DOHH2 (cell line): Measurements from ENCODE around the gene NR2F1.

ENCODE experiments used
- H3F3A ChIP-seq: fragments of 200-600 bp; sonication (generic), shearing (Covaris generic); 2 replicates; pipeline ENCODE4 v1.6.0; 2016; ENCODE audit warnings: antibody characterized with exemption, mild to moderate bottlenecking; ENCODE audit not compliant: control insufficient read depth, insufficient read depth
- H3K27ac ChIP-seq: fragments of 200-600 bp; sonication (generic); 2 replicates; pipeline ENCODE4 v1.5.1; 2014; ENCODE audit warnings: low read depth, mild to moderate bottlenecking, low read length, moderate library complexity
- H3K27me3 ChIP-seq: fragments of 200-600 bp; sonication (generic); 2 replicates; pipeline ENCODE4 v1.6.1; 2014; ENCODE audit warnings: mild to moderate bottlenecking, low read length, mixed read lengths; ENCODE audit not compliant: control insufficient read depth
- H3K36me3 ChIP-seq: fragments of 200-600 bp; sonication (generic); 2 replicates; pipeline ENCODE4 v1.6.1; 2014; ENCODE audit warnings: mild to moderate bottlenecking, low read length, moderate library complexity, mixed read lengths; ENCODE audit not compliant: control insufficient read depth
- H3K4me1 ChIP-seq: fragments of 200-600 bp; sonication (generic); 2 replicates; pipeline ENCODE4 v1.6.1; 2014; ENCODE audit warnings: mild to moderate bottlenecking, low read length, mixed read lengths; ENCODE audit not compliant: control insufficient read depth
- H3K4me2 ChIP-seq: fragments of 200-600 bp; sonication (generic); 2 replicates; pipeline ENCODE4 v1.6.0; 2014; ENCODE audit warnings: mild to moderate bottlenecking, low read length, moderate library complexity
- H3K4me3 ChIP-seq: fragments of 200-600 bp; sonication (generic); 2 replicates; pipeline ENCODE4 v1.5.1; 2014; ENCODE audit warnings: mild to moderate bottlenecking, low read length, mixed read lengths
- H3K79me2 ChIP-seq: fragments of 200-600 bp; sonication (generic); 2 replicates; pipeline ENCODE4 v1.6.1; 2014; ENCODE audit warnings: mild to moderate bottlenecking, low read length, mixed read lengths; ENCODE audit not compliant: control insufficient read depth
- H3K9me2 ChIP-seq: fragments of 200-600 bp; sonication (generic); replicated peaks from 2 replicates; pipeline ENCODE4 v1.6.1; 2014; ENCODE audit warnings: mild to moderate bottlenecking, low read length, mixed read lengths; ENCODE audit not compliant: control insufficient read depth
- H3K9me3 ChIP-seq: fragments of 200-600 bp; sonication (generic); 2 replicates; pipeline ENCODE4 v1.6.1; 2014; ENCODE audit warnings: antibody characterized with exemption, low read length, mixed read lengths; ENCODE audit not compliant: control insufficient read depth, insufficient read depth
- H4K20me1 ChIP-seq: fragments of 200-600 bp; sonication (generic); 2 replicates; pipeline ENCODE4 v1.6.0; 2014; ENCODE audit warnings: low read depth, mild to moderate bottlenecking, antibody characterized with exemption, low read length, moderate library complexity; ENCODE audit not compliant: control insufficient read depth, insufficient read depth
- EZH2phosphoT487 ChIP-seq: fragments of 200-600 bp; sonication (generic); IDR thresholded peaks from 2 replicates; pipeline ENCODE4 v1.6.1; 2017; ENCODE audit warnings: borderline replicate concordance, mild to moderate bottlenecking, antibody characterized with exemption, low read length, moderate library complexity, mixed read lengths
- TF ChIP-seq, protein P1 (sequence below): fragments of 200-600 bp; sonication (generic); IDR thresholded peaks from one replicate; pipeline ENCODE4 v1.5.1; 2014; ENCODE audit warnings: antibody characterized with exemption, mild to moderate bottlenecking, low read depth, low read length; ENCODE audit not compliant: poor library complexity, severe bottlenecking

The NR2F1 gene

GRCh38 chr5:93585767-93586385, 2.9 kb downstream of the NR2F1 start:
- H3K27me3 ChIP-seq = peaks cover 46% of the 10 kb centered on the region

DNA sequence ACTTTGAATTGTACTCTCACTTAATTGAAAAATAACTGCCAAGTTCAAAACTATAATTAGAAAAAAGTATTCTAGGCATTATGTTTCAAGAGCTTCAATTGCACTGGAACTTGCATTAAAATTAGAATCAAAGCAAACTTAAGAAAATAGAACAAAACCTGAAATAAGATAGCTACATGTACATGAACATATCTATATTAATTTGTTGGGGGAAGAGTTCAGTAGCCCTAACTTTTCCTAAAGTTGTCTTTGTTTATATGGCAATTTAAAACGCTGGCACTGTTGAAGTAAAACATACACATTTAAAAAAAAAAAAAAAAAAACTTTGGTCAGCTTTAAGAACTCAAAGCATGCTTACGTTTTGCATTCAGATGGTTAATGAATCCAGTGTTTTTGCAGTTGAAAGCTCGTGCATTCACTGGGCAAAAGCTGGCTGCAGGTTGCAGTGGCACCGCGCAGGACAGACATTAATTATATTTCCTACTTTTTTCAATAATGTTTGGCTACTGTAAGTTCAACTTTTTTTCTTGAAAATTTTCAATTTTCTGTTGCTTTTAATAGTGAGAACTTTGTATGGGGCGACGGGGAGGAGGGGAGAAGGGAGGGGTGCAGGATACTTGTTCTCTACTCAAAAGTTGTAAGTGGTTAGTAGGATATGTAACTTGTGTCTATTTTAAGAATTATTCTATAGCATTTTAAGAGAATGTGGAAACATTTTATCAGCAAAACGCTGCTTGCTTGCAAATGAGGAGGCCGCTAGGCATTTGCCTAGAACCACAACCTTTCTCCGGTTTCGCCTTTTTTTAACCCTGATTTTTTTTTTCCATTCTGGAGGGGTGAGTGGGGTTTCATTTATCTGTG, 3.9 kb downstream of the NR2F1 start:
- Histone ChIP-seq H3K9me2 (no peaks in the 10 kb centered on the region), H3K27ac (no peak overlapping the region), H3K4me3 (no peak overlapping the region), H3K4me1 (peaks cover 14% of the 10 kb centered on the region), H3K79me2 (no peaks in the 10 kb centered on the region), H3K27me3 (peaks cover 40% of the 10 kb centered on the region), H3F3A (no peaks in the 10 kb centered on the region), H3K36me3 (no peaks in the 10 kb centered on the region), H4K20me1 (no peaks in the 10 kb centered on the region), H3K9me3 (no peaks in the 10 kb centered on the region), H3K4me2 (no peak overlapping the region)
- TF ChIP-seq, protein P1, sequence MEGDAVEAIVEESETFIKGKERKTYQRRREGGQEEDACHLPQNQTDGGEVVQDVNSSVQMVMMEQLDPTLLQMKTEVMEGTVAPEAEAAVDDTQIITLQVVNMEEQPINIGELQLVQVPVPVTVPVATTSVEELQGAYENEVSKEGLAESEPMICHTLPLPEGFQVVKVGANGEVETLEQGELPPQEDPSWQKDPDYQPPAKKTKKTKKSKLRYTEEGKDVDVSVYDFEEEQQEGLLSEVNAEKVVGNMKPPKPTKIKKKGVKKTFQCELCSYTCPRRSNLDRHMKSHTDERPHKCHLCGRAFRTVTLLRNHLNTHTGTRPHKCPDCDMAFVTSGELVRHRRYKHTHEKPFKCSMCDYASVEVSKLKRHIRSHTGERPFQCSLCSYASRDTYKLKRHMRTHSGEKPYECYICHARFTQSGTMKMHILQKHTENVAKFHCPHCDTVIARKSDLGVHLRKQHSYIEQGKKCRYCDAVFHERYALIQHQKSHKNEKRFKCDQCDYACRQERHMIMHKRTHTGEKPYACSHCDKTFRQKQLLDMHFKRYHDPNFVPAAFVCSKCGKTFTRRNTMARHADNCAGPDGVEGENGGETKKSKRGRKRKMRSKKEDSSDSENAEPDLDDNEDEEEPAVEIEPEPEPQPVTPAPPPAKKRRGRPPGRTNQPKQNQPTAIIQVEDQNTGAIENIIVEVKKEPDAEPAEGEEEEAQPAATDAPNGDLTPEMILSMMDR = no peak
- TF ChIP-seq EZH2phosphoT487 = no peak

More at GRCh38 chr5:93585767-93586385, 2.9 kb downstream of the NR2F1 start:
- peak; percentile 76 for TF ChIP-seq EZH2phosphoT487
- TF ChIP-seq, protein P1 = no peak
- Histone ChIP-seq H3F3A (no peaks in the 10 kb centered on the region), H3K9me2 (no peaks in the 10 kb centered on the region), H3K9me3 (no peaks in the 10 kb centered on the region), H3K4me1 (peaks cover 20% of the 10 kb centered on the region), H3K4me2 (no peak overlapping the region), H3K36me3 (no peaks in the 10 kb centered on the region), H3K27ac (no peak overlapping the region), H4K20me1 (no peaks in the 10 kb centered on the region), H3K79me2 (no peaks in the 10 kb centered on the region), H3K4me3 (no peak overlapping the region)

DNA sequence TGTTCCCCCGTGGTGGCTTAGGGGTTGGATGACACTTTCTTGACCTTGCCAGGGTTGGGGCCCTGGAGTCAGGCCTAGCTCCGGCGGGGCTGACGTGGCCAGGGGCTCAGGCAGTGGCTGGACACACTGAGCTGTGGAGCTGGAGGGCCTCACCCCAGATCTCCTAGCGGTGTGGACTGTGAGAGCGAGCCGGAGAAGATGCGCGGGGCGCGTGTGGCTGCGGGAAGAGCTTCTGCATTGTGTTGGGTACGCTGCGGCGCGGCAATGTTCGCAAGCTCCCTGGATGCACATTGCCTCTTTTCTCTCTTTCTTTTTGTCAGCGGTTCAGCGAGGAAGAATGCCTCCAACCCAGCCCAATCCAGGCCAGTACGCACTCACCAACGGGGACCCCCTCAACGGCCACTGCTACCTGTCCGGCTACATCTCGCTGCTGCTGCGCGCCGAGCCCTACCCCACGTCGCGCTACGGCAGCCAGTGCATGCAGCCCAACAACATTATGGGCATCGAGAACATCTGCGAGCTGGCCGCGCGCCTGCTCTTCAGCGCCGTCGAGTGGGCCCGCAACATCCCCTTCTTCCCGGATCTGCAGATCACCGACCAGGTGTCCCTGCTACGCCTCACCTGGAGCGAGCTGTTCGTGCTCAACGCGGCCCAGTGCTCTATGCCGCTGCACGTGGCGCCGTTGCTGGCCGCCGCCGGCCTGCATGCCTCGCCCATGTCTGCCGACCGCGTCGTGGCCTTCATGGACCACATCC, 4.8 kb downstream of the NR2F1 start:
- TF ChIP-seq EZH2phosphoT487 = no peak
- TF ChIP-seq, protein P1 = no peak
- H3K79me2 ChIP-seq = no peaks in the 10 kb centered on the region
- H3K4me3 ChIP-seq = no peak overlapping the region
- peaks cover 32% of the 10 kb centered on the region for H3K27me3 ChIP-seq
- no peaks in the 10 kb centered on the region for H3K9me3 ChIP-seq
- no peaks in the 10 kb centered on the region for H4K20me1 ChIP-seq
- no peak overlapping the region for H3K27ac ChIP-seq
- peaks cover 6% of the 10 kb centered on the region for H3K4me1 ChIP-seq
- H3K4me2 ChIP-seq = no peak overlapping the region
- no peaks in the 10 kb centered on the region for H3F3A ChIP-seq
- H3K36me3 ChIP-seq = no peaks in the 10 kb centered on the region
- H3K9me2 ChIP-seq = no peaks in the 10 kb centered on the region
